Esophagus muscularis mucosa (tissue), 4 donors: ENCODE results near the gene FXYD7. TPM values are rescaled to one million over a fixed set of nuclear protein-coding genes. Genes with fewer than 3 reads are reported as not detected.

ENCODE experiments used
- DNase-seq: peaks from one replicate; pipeline ENCODE4 v3.0.0-alpha.2; 2017; ENCODE audit errors: extremely low spot score
- H3K27ac ChIP-seq, 4 donors: fragments of 200-600 bp; sonication (generic); replicated peaks in 1 of 4; 1 replicate in 3 of 4; 2 replicates in 1 of 4; pipeline ENCODE4 v1.5.1; 2016 to 2019; ENCODE audit warnings: mild to moderate bottlenecking in 1 of 4
- H3K27me3 ChIP-seq, 4 donors: fragments of 200-600 bp; sonication (generic); one replicate each; pipeline versions ENCODE4 v1.5.1 to v1.6.0; 2016 to 2019
- H3K36me3 ChIP-seq, 4 donors: fragments of 200-600 bp; sonication (generic); one replicate each; pipeline ENCODE4 v1.5.1; 2016 to 2019
- H3K4me1 ChIP-seq, 4 donors: fragments of 200-600 bp; sonication (generic); one replicate each; pipeline ENCODE4 v1.5.1; 2016 to 2019
- H3K4me3 ChIP-seq, 4 donors: fragments of 200-600 bp; sonication (generic); 1 replicate in 2 of 4; 2 replicates in 2 of 4; pipeline ENCODE4 v1.5.1; 2016 to 2019; ENCODE audit warnings: mild to moderate bottlenecking in 4 of 4, moderate library complexity in 1 of 4
- H3K9me3 ChIP-seq, 4 donors: fragments of 200-600 bp; sonication (generic); 1 replicate in 3 of 4; 2 replicates in 1 of 4; pipeline ENCODE4 v1.5.1; 2016 to 2019
- CTCF ChIP-seq, 3 experiments: fragments of 200-600 bp in 2 of 3; fragments of 450-650 bp in 1 of 3; sonication (generic) in 2 of 3; IDR thresholded peaks; one replicate each; pipeline ENCODE4 v1.5.1; 2017 to 2019; ENCODE audit warnings: antibody characterized with exemption in 3 of 3, mild to moderate bottlenecking in 2 of 3, moderate library complexity in 1 of 3
- EP300 ChIP-seq: sonication (generic); formaldehyde crosslinking; IDR thresholded peaks from one replicate; pipeline ENCODE4 v1.6.1; 2017; ENCODE audit warnings: antibody characterized with exemption
- POLR2A ChIP-seq: fragments of 450-650 bp; IDR thresholded peaks from one replicate; pipeline ENCODE4 v1.6.1; 2017; ENCODE audit warnings: antibody characterized with exemption, moderate library complexity, mild to moderate bottlenecking, low read depth
- POLR2AphosphoS5 ChIP-seq, 2 donors: sonication (generic); formaldehyde crosslinking; IDR thresholded peaks; one replicate each; pipeline ENCODE4 v1.6.1; 2017; ENCODE audit warnings: antibody characterized with exemption in 2 of 2
- WGBS: methylation state at CpG from one replicate; pipeline ENCODE4 v1.1.5; 2018; 5-methylcytosine and 5-hydroxymethylcytosine counted together
- intact Hi-C: fragments of 100-400 bp; cut with DNase I; formaldehyde crosslinking; loops from one replicate; pipeline ENCODE4 v1.15.1; 2023
- total RNA-seq, 4 donors: library from RNA; depleted of rRNA; stranded (reverse); fragments of >200 nt; gene quantifications; one replicate each; pipeline versions ENCODE4 v1.1.0 to v1.2.1, GENCODE V29; 2016

FXYD7 gene
- total RNA-seq, 4 donors from 2014 or later = 0.71 TPM; not detected in 3

GRCh38 chr19:35159606-35160005 lies 16.6 kb downstream of the FXYD7 start:
- WGBS = 84% methylated on average over 8 of the region's 8 CpGs
- intact Hi-C loops = no loop called here
- no peak for TF ChIP-seq EP300
- TF ChIP-seq POLR2AphosphoS5 (IDR thresholded peaks at IDR 0.05) = no peak
- no peak for TF ChIP-seq POLR2A
- TF ChIP-seq CTCF (IDR thresholded peaks at IDR 0.05) = no peak

GRCh38 chr19:35160629-35161433 lies 17.8 kb downstream of the FXYD7 start:
- Histone ChIP-seq H3K9me3 (peaks cover 0 to 35% (median 15%) of the 10 kb centered on the region in 4 donors), H3K4me1 (peaks cover 1 to 6% (median 3%) of the 10 kb centered on the region in 4 donors), H3K27ac (no peak overlapping the region), H3K4me3 (no peak overlapping the region), H3K36me3 (peaks cover 14 to 91% (median 57%) of the 10 kb centered on the region in 4 donors), H3K27me3 (peaks cover 0 to 28% (median under 1%) of the 10 kb centered on the region in 4 donors)
- TF ChIP-seq CTCF (IDR thresholded peaks at IDR 0.05) = no peak
- TF ChIP-seq EP300 = no peak
- TF ChIP-seq POLR2A = no peak
- no peak for TF ChIP-seq POLR2AphosphoS5 (IDR thresholded peaks at IDR 0.05)
- DNase-seq = no peak
- intact Hi-C loops = no loop called here
- WGBS = 83% methylated on average over 9 of the region's 9 CpGs

More at GRCh38 chr19:35159606-35160005, 16.6 kb downstream of the FXYD7 start:
- Histone ChIP-seq H3K27ac (no peak overlapping the region), H3K4me3 (no peak overlapping the region), H3K27me3 (peaks cover 0 to 41% (median 9%) of the 10 kb centered on the region in 4 donors), H3K36me3 (peaks cover 10 to 80% (median 51%) of the 10 kb centered on the region in 4 donors), H3K4me1 (peaks cover 8 to 18% (median 14%) of the 10 kb centered on the region in 4 donors), H3K9me3 (peaks cover 0 to 23% (median 13%) of the 10 kb centered on the region in 4 donors)
- DNase-seq = no peak

- no peak for DNase-seq
- WGBS = 95% methylated on average over 2 of the region's 2 CpGs
- Histone ChIP-seq H3K27me3 (peaks cover 0 to 23% (median 0%) of the 10 kb centered on the region in 4 donors), H3K9me3 (peaks cover 0 to 41% (median 21%) of the 10 kb centered on the region in 4 donors), H3K4me1 (peaks cover 0 to 1% (median under 1%) of the 10 kb centered on the region in 4 donors), H3K27ac (no peak overlapping the region), H3K36me3 (peaks cover 19 to 97% (median 63%) of the 10 kb centered on the region in 4 donors), H3K4me3 (no peak overlapping the region)
- TF ChIP-seq CTCF (IDR thresholded peaks at IDR 0.05) = no peak
- no peak for TF ChIP-seq POLR2AphosphoS5 (IDR thresholded peaks at IDR 0.05)
- TF ChIP-seq POLR2A = no peak
- TF ChIP-seq EP300 = no peak
- intact Hi-C loops = no loop called here
Measured at GRCh38 chr19:35161434-35161743, 18.3 kb downstream of the FXYD7 start.

- Histone ChIP-seq H3K4me3 (no peak overlapping the region), H3K9me3 (peaks cover 0 to 48% (median 25%) of the 10 kb centered on the region in 4 donors), H3K4me1 (no peaks in the 10 kb centered on the region), H3K27me3 (peaks cover 0 to 11% (median 0%) of the 10 kb centered on the region in 4 donors), H3K36me3 (peaks cover 23 to 99% (median 69%) of the 10 kb centered on the region in 4 donors), H3K27ac (no peak overlapping the region)
- intact Hi-C loops = no loop called here
- 82% methylated on average over 3 of the region's 6 CpGs for WGBS
- no peak for TF ChIP-seq POLR2AphosphoS5 (IDR thresholded peaks at IDR 0.05)
- no peak for TF ChIP-seq CTCF (IDR thresholded peaks at IDR 0.05)
- TF ChIP-seq POLR2A = no peak
- no peak for TF ChIP-seq EP300
- DNase-seq = no peak
Measured at GRCh38 chr19:35162471-35163326, 19.6 kb downstream of the FXYD7 start.
